Activated T-cell treated with anti-CD3 and anti-CD28 coated beads, Interleukin-2, amount 50 U/mL, for 72 hours (primary cell): ENCODE data around the gene RHEB. TPM values are rescaled to one million over a fixed set of nuclear protein-coding genes. Genes with fewer than 3 reads are reported as not detected.

Experiments
- ATAC-seq, 2 donors: fragments of 150-1000 bp; cut with Tn5 transposase; replicated peaks in 1 of 2; 2 replicates each; pipeline ENCODE4 v1.10.0; 2021; ENCODE audit warnings: moderate library complexity in 2 of 2, mild to moderate bottlenecking in 1 of 2
- DNase-seq, 2 donors: peaks; one replicate each; pipeline ENCODE4 v3.0.0; 2021 to 2022; ENCODE audit warnings: mixed read lengths in 1 of 2
- H3K27ac Mint-ChIP-seq: one replicate; pipeline ENCODE4 v1.8.0; 2022; ENCODE audit warnings: mild to moderate bottlenecking, moderate library complexity, mixed read lengths
- H3K27me3 Mint-ChIP-seq: one replicate; pipeline ENCODE4 v1.8.0; 2022; ENCODE audit warnings: low read depth, mixed read lengths
- H3K36me3 Mint-ChIP-seq, 2 donors: one replicate each; pipeline ENCODE4 v1.8.0; 2022; ENCODE audit warnings: mixed read lengths in 2 of 2, mild to moderate bottlenecking in 1 of 2; ENCODE audit not compliant: insufficient read depth in 2 of 2
- H3K4me1 Mint-ChIP-seq: one replicate; pipeline ENCODE4 v1.8.0; 2022; ENCODE audit warnings: low read depth, mixed read lengths
- H3K4me3 Mint-ChIP-seq, 2 donors: one replicate each; pipeline ENCODE4 v1.8.0; 2022; ENCODE audit warnings: mild to moderate bottlenecking in 2 of 2, mixed read lengths in 2 of 2, moderate library complexity in 2 of 2
- H3K9me3 Mint-ChIP-seq, 2 donors: one replicate each; pipeline ENCODE4 v1.8.0; 2022; ENCODE audit warnings: mixed read lengths in 2 of 2
- total RNA-seq, 2 donors: library from RNA; stranded (reverse); gene quantifications; one replicate each; pipeline ENCODE4 v1.2.3, GENCODE V29; 2022

RHEB gene
- total RNA-seq, 2 donors from 2014 or later = 39.3 to 47.3 TPM

- DNase-seq (peak; percentile 80 to 86), ATAC-seq (peak; percentile 92)
- H3K27ac Mint-ChIP-seq = peak overlapping the region; percentile 76
- H3K4me1 Mint-ChIP-seq = peaks cover 47% of the 10 kb centered on the region
- no peaks in the 10 kb centered on the region for H3K27me3 Mint-ChIP-seq
- no peaks in the 10 kb centered on the region for H3K9me3 Mint-ChIP-seq
- H3K36me3 Mint-ChIP-seq = no peaks in the 10 kb centered on the region
- H3K4me3 Mint-ChIP-seq = peak overlapping the region; percentile 69 to 81
Measured at GRCh38 chr7:151432658-151433521, 86.8 kb downstream of the RHEB start.

DNA sequence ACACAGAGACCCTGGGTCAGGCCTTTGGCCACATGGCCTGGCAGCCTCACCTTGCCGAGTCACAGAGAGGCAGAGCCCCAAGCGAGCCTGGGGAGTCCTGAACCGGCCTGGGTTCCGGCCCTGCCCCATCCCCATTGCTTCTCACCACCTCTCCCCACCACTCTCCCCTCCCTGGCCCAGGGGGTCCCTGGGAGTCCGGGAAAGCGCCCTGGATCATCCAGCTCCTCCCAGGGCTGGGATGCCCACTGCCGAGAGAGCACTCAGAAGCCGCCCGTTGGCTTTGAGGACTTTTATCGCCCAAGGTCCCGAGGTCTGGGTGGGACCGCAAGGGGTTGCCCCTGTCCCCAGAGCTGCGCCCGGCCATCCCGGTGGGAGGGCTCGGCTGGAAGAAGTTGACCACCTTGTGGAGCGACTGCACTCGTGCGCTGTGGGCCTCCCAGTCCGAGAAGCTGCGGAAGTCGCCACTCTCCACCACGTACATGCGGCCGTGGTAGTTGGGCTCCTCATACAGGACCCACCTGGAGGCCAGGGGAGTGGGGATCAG lies 87.9 kb downstream of the RHEB start:
- ATAC-seq = no peak
- Mint-ChIP-seq H3K9me3 (no peaks in the 10 kb centered on the region), H3K27ac (no peak overlapping the region), H3K4me3 (no peak overlapping the region), H3K4me1 (peaks cover 51% of the 10 kb centered on the region), H3K36me3 (no peaks in the 10 kb centered on the region), H3K27me3 (no peaks in the 10 kb centered on the region)
- DNase-seq = no peak

- ATAC-seq (no peak), DNase-seq (no peak)
- Mint-ChIP-seq H3K36me3 (no peaks in the 10 kb centered on the region), H3K27ac (no peak overlapping the region), H3K9me3 (no peaks in the 10 kb centered on the region), H3K4me1 (peaks cover 51% of the 10 kb centered on the region), H3K4me3 (no peak overlapping the region), H3K27me3 (no peaks in the 10 kb centered on the region)
Measured at GRCh38 chr7:151431281-151431767, 88.4 kb downstream of the RHEB start.

DNA sequence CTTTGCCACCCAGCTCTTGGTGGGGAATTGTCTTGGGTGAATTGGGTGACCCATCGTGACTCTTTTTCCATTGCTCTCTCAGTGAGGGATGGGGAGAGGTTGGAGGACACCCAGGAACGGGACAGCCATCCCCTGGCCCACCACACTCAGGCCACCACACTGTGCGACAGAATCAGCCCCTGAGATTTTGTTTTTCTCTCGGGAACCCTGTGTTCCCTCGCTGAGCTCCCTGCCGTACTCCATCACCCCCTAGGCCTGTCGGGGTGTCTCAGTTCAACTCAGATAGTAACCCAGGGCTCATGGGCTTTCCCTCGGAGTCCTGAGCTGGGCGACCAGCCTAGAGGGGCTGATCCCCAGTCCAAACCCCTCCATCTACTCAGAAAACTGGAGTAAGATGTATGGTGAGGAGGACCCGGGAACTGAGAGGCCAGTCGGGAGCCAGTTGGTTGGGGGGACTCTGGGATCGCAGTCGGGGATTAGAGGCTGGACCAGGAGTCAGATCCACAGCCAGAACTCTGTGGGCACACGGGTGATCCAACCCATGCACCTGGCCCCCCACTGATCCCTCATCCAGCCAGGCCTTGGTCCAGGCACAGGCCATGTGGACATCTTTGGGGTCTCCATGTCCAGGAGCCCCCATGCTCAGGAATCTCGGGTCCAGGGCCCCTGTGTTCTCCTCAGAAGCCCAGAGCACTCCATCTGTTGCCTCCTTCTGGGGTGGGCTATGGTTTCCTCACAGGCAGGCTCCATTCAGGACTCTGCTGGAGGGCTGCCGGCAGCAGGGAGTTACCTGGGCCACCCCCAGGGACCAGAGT lies 89.1 kb downstream of the RHEB start:
- Mint-ChIP-seq H3K9me3 (no peaks in the 10 kb centered on the region), H3K4me3 (peak overlapping the region; percentile 48 to 55), H3K27ac (no peak overlapping the region), H3K27me3 (no peaks in the 10 kb centered on the region), H3K4me1 (peaks cover 51% of the 10 kb centered on the region), H3K36me3 (no peaks in the 10 kb centered on the region)
- DNase-seq = no peak
- no peak for ATAC-seq

GRCh38 chr7:151429560-151430331 lies 89.9 kb downstream of the RHEB start:
- ATAC-seq = peak; percentile 61
- Mint-ChIP-seq H3K4me3 (peak overlapping the region; percentile 48 to 55), H3K27me3 (no peaks in the 10 kb centered on the region), H3K4me1 (peaks cover 51% of the 10 kb centered on the region), H3K9me3 (no peaks in the 10 kb centered on the region), H3K27ac (peak overlapping the region; percentile 67), H3K36me3 (no peaks in the 10 kb centered on the region)
- peak; percentile 53 to 56 for DNase-seq

DNA sequence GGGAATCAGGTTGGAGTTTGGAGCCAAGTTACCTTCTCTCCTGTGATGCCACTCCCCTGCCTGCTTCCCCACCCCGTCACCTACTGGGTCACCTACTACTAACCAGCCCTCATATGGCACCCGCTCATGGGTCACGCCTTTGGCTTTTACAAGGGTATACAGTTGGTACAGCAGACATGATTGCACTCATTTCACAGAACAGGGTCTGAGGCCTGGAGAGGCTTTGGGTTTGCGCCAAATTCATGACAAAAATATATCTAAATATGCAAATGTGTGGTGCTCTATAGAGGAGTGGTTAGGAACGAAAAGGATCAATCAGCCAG lies 90.5 kb downstream of the RHEB start:
- H3K4me3 Mint-ChIP-seq = peak overlapping the region in 1 of 2 donors; percentile 48
- DNase-seq (no peak), ATAC-seq (no peak)
- H3K27ac Mint-ChIP-seq = peak overlapping the region; percentile 67
- H3K9me3 Mint-ChIP-seq = no peaks in the 10 kb centered on the region
- no peaks in the 10 kb centered on the region for H3K36me3 Mint-ChIP-seq
- no peaks in the 10 kb centered on the region for H3K27me3 Mint-ChIP-seq
- peaks cover 51% of the 10 kb centered on the region for H3K4me1 Mint-ChIP-seq

- Mint-ChIP-seq H3K27ac (no peak overlapping the region), H3K4me1 (peaks cover 49% of the 10 kb centered on the region), H3K4me3 (peak overlapping the region in 1 of 2 donors; percentile 46), H3K9me3 (no peaks in the 10 kb centered on the region), H3K27me3 (no peaks in the 10 kb centered on the region), H3K36me3 (no peaks in the 10 kb centered on the region)
- DNase-seq (no peak), ATAC-seq (no peak)
Measured at GRCh38 chr7:151428378-151429236, 91.1 kb downstream of the RHEB start.

DNA sequence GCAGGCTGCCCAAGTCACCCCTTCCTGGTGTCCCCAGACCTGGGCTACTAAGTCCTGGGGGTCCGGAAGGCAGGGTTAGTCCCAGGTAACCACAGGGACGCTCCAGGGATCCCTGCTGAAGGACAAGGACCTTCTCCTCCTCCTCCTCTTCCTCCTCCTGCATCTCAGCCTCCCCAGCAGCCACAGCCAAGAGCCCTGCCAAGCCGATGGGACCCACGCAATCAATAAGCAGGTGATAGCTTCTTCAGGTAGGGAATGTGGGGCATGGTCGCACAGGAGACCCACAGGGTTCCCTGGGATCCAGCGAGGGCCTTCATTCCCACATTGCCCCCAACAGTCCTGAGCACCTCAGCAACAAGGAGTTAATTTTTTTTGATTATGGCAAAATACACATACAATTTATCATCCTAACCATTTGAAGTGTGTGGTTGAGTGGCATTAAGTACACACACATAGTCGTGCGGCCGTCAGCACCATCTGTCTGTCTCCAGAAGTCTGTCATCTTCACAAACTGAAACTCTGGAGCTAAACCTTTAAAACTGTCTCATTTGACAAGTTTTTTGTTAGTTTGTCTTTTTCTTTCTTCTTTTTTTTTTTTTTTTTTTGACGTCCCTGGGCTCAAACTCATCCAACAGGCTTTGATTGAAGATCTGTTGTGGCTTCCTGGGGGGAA lies 91.9 kb downstream of the RHEB start:
- Mint-ChIP-seq H3K4me1 (peaks cover 42% of the 10 kb centered on the region), H3K9me3 (no peaks in the 10 kb centered on the region), H3K36me3 (no peaks in the 10 kb centered on the region), H3K4me3 (peak overlapping the region in 1 of 2 donors; percentile 46), H3K27ac (no peak overlapping the region), H3K27me3 (no peaks in the 10 kb centered on the region)
- no peak for DNase-seq
- no peak for ATAC-seq

- Mint-ChIP-seq H3K9me3 (peaks cover 0 to under 1% of the 10 kb centered on the region in 2 donors), H3K4me1 (peaks cover 36% of the 10 kb centered on the region), H3K27ac (no peak overlapping the region), H3K27me3 (no peaks in the 10 kb centered on the region), H3K36me3 (peaks cover 0 to 1% of the 10 kb centered on the region in 2 donors), H3K4me3 (no peak overlapping the region)
- DNase-seq = no peak
- ATAC-seq = no peak
Measured at GRCh38 chr7:151426904-151427704, 92.6 kb downstream of the RHEB start.

- Mint-ChIP-seq H3K9me3 (peaks cover 2 to 5% of the 10 kb centered on the region in 2 donors), H3K27me3 (no peaks in the 10 kb centered on the region), H3K27ac (no peak overlapping the region), H3K4me1 (peaks cover 34% of the 10 kb centered on the region), H3K36me3 (peaks cover 1 to 6% of the 10 kb centered on the region in 2 donors), H3K4me3 (no peak overlapping the region)
- DNase-seq (no peak), ATAC-seq (no peak)
Measured at GRCh38 chr7:151426441-151426903, 93.2 kb downstream of the RHEB start.
